SJSA1 (cell line): Measurements from ENCODE around the gene PSME3. TPM values are rescaled to one million over a fixed set of nuclear protein-coding genes. Genes with fewer than 3 reads are reported as not detected.

Source experiments
- DNase-seq, 2 experiments: peaks; one replicate each; pipeline ENCODE4 v3.0.0-alpha.2; 2015 to 2020; ENCODE audit warnings: low spot score in 2 of 2, low read depth in 1 of 2
- H3K27ac ChIP-seq: fragments of 250-450 bp; sonication (Bioruptor Pico); 2 replicates; pipeline ENCODE4 v1.5.1; 2020; ENCODE audit warnings: mild to moderate bottlenecking, moderate library complexity
- H3K27me3 ChIP-seq: fragments of 250-450 bp; sonication (Bioruptor Pico); replicated peaks from 2 replicates; pipeline ENCODE4 v1.5.1; 2020; ENCODE audit warnings: mild to moderate bottlenecking, moderate library complexity
- H3K36me3 ChIP-seq: fragments of 250-450 bp; sonication (Bioruptor Pico); 2 replicates; pipeline ENCODE4 v1.5.1; 2020; ENCODE audit warnings: mild to moderate bottlenecking
- H3K4me1 ChIP-seq: fragments of 250-450 bp; sonication (Bioruptor Pico); replicated peaks from 2 replicates; pipeline ENCODE4 v1.6.1; 2021; ENCODE audit warnings: mild to moderate bottlenecking
- H3K4me3 ChIP-seq: fragments of 250-450 bp; sonication (Bioruptor Pico); 2 replicates; pipeline ENCODE4 v1.5.1; 2020; ENCODE audit warnings: mild to moderate bottlenecking
- H3K9me3 ChIP-seq: fragments of 250-450 bp; sonication (Bioruptor Pico); replicated peaks from 2 replicates; pipeline ENCODE4 v1.5.1; 2020; ENCODE audit warnings: mild to moderate bottlenecking
- total RNA-seq: library from RNA; depleted of rRNA; stranded (reverse); fragments of >200 nt; shearing (Covaris generic); gene quantifications from 2 replicates; pipeline ENCODE4 v1.2.3, GENCODE V29; 2014; rRNA removed

PSME3 gene
- 109 and 122 TPM in 2 replicates for total RNA-seq

- H3K27me3 ChIP-seq = no peaks in the 10 kb centered on the region
- peaks cover 10% of the 10 kb centered on the region for H3K4me1 ChIP-seq
- peaks cover 50% of the 10 kb centered on the region for H3K36me3 ChIP-seq
- peak within 1 kb of the TSS; percentile 75 for H3K27ac ChIP-seq
- H3K4me3 ChIP-seq = peak within 1 kb of the TSS; percentile 85
- no peaks in the 10 kb centered on the region for H3K9me3 ChIP-seq
- DNase-seq = peak; percentile 87 to 92
Measured at GRCh38 chr17:42832934-42833766, at the start of gene PSME3. PSME3 (plus strand) TSS chr17:42833397; CDS start chr17:42833632, 235 bp downstream.

- Histone ChIP-seq H3K9me3 (no peaks in the 10 kb centered on the region), H3K4me1 (peaks cover 21% of the 10 kb centered on the region), H3K36me3 (peaks cover 14% of the 10 kb centered on the region), H3K4me3 (no peak overlapping the region), H3K27ac (peak overlapping the region; percentile 36), H3K27me3 (no peaks in the 10 kb centered on the region)
- no peak for DNase-seq
Measured at GRCh38 chr17:42783791-42784138, 49.4 kb upstream of the PSME3 start.

GRCh38 chr17:42784409-42784808 lies 48.8 kb upstream of the PSME3 start:
- H3K4me1 ChIP-seq = peaks cover 21% of the 10 kb centered on the region
- no peak overlapping the region for H3K27ac ChIP-seq
- H3K4me3 ChIP-seq = no peak overlapping the region
- no peak for DNase-seq
- no peaks in the 10 kb centered on the region for H3K9me3 ChIP-seq
- H3K27me3 ChIP-seq = no peaks in the 10 kb centered on the region
- peaks cover 8% of the 10 kb centered on the region; the same call in 1 of the 2 replicates for H3K36me3 ChIP-seq

GRCh38 chr17:42784811-42785592 lies 48.2 kb upstream of the PSME3 start:
- H3K27me3 ChIP-seq = no peaks in the 10 kb centered on the region
- no peak overlapping the region for H3K27ac ChIP-seq
- DNase-seq = no peak
- H3K36me3 ChIP-seq = peaks cover 2% of the 10 kb centered on the region; the same call in 1 of the 2 replicates
- H3K9me3 ChIP-seq = no peaks in the 10 kb centered on the region
- peaks cover 19% of the 10 kb centered on the region for H3K4me1 ChIP-seq
- no peak overlapping the region for H3K4me3 ChIP-seq

- no peaks in the 10 kb centered on the region for H3K27me3 ChIP-seq
- H3K4me1 ChIP-seq = peaks cover 17% of the 10 kb centered on the region
Measured at GRCh38 chr17:42787266-42787665, 45.9 kb upstream of the PSME3 start.

GRCh38 chr17:42791948-42792347 lies 41.2 kb upstream of the PSME3 start:
- DNase-seq = no peak
- Histone ChIP-seq H3K9me3 (no peaks in the 10 kb centered on the region), H3K4me1 (no peaks in the 10 kb centered on the region), H3K27me3 (no peaks in the 10 kb centered on the region), H3K27ac (no peak overlapping the region), H3K36me3 (0 out of 2 replicates have a peak, but pooled peaks cover 4% of the 10 kb centered on the region), H3K4me3 (no peak overlapping the region)

More at GRCh38 chr17:42787266-42787665, 45.9 kb upstream of the PSME3 start:
- DNase-seq = no peak
- H3K36me3 ChIP-seq = no peaks in the 10 kb centered on the region
- no peak overlapping the region for H3K4me3 ChIP-seq
- no peak overlapping the region for H3K27ac ChIP-seq
- H3K9me3 ChIP-seq = no peaks in the 10 kb centered on the region

- Histone ChIP-seq H3K4me1 (peaks cover 5% of the 10 kb centered on the region), H3K27ac (no peak overlapping the region), H3K4me3 (no peak overlapping the region), H3K27me3 (no peaks in the 10 kb centered on the region), H3K36me3 (peaks cover 9% of the 10 kb centered on the region; the same call in 1 of the 2 replicates), H3K9me3 (no peaks in the 10 kb centered on the region)
- no peak for DNase-seq
Measured at GRCh38 chr17:42792545-42792944, 40.7 kb upstream of the PSME3 start.

- peaks cover 16% of the 10 kb centered on the region for H3K4me1 ChIP-seq
- H3K9me3 ChIP-seq = no peaks in the 10 kb centered on the region
- DNase-seq = no peak
- peaks cover 14% of the 10 kb centered on the region; the same call in 1 of the 2 replicates for H3K36me3 ChIP-seq
- H3K27ac ChIP-seq = no peak overlapping the region
- H3K4me3 ChIP-seq = no peak overlapping the region
- no peaks in the 10 kb centered on the region for H3K27me3 ChIP-seq
Measured at GRCh38 chr17:42795061-42795460, 38.1 kb upstream of the PSME3 start.

GRCh38 chr17:42795465-42795864 lies 37.7 kb upstream of the PSME3 start:
- Histone ChIP-seq H3K9me3 (no peaks in the 10 kb centered on the region), H3K27me3 (no peaks in the 10 kb centered on the region), H3K27ac (no peak overlapping the region), H3K36me3 (peaks cover 14% of the 10 kb centered on the region; the same call in 1 of the 2 replicates), H3K4me3 (no peak overlapping the region), H3K4me1 (peaks cover 16% of the 10 kb centered on the region)
- DNase-seq = no peak

GRCh38 chr17:42796066-42796758 lies 37.0 kb upstream of the PSME3 start:
- H3K9me3 ChIP-seq = no peaks in the 10 kb centered on the region
- H3K27ac ChIP-seq = no peak overlapping the region
- no peaks in the 10 kb centered on the region for H3K27me3 ChIP-seq
- no peak overlapping the region for H3K4me3 ChIP-seq
- H3K36me3 ChIP-seq = peaks cover 14% of the 10 kb centered on the region; the same call in 1 of the 2 replicates
- H3K4me1 ChIP-seq = peaks cover 16% of the 10 kb centered on the region
- DNase-seq = no peak

- no peaks in the 10 kb centered on the region for H3K9me3 ChIP-seq
- H3K4me3 ChIP-seq = peak overlapping the region; percentile 69
- peaks cover 16% of the 10 kb centered on the region for H3K4me1 ChIP-seq
- peaks cover 14% of the 10 kb centered on the region; the same call in 1 of the 2 replicates for H3K36me3 ChIP-seq
- no peaks in the 10 kb centered on the region for H3K27me3 ChIP-seq
- DNase-seq = no peak
- no peak overlapping the region for H3K27ac ChIP-seq
Measured at GRCh38 chr17:42797067-42798007, 35.9 kb upstream of the PSME3 start.

GRCh38 chr17:42798011-42798382 lies 35.2 kb upstream of the PSME3 start:
- H3K4me3 ChIP-seq = peak overlapping the region; percentile 69
- no peaks in the 10 kb centered on the region for H3K9me3 ChIP-seq
- no peak for DNase-seq
- H3K36me3 ChIP-seq = peaks cover 14% of the 10 kb centered on the region; the same call in 1 of the 2 replicates
- H3K27ac ChIP-seq = peak overlapping the region; percentile 30; the same call in 1 of the 2 replicates
- H3K27me3 ChIP-seq = no peaks in the 10 kb centered on the region
- H3K4me1 ChIP-seq = peaks cover 16% of the 10 kb centered on the region
